Cardiac fibroblast (primary cell): ENCODE data around the gene CTNND2.

Experiments used
- DNase-seq, 2 donors: peaks; one replicate each; pipeline versions ENCODE4 v3.0.0 to v3.0.0-alpha.2; 2010; ENCODE audit warnings: low read depth in 2 of 2
- H3K4me3 ChIP-seq, 2 donors: replicated peaks in 1 of 2; 1 replicate in 1 of 2; 2 replicates in 1 of 2; pipeline ENCODE4 v1.5.1; 2011; ENCODE audit warnings: low read depth in 2 of 2, low read length in 2 of 2, mild to moderate bottlenecking in 2 of 2, moderate library complexity in 1 of 2
- CTCF ChIP-seq: IDR thresholded peaks from one replicate; pipeline ENCODE4 v1.5.1; 2011; ENCODE audit warnings: low read depth, mild to moderate bottlenecking, low read length, inconsistent platforms

Gene CTNND2

GRCh38 chr5:11560915-11561697 lies 343.1 kb downstream of the CTNND2 start:
- no peak for TF ChIP-seq CTCF
- no peak for DNase-seq
- no peak overlapping the region for H3K4me3 ChIP-seq

GRCh38 chr5:11557063-11557462 lies 347.2 kb downstream of the CTNND2 start:
- no peak for DNase-seq
- no peak overlapping the region for H3K4me3 ChIP-seq
- TF ChIP-seq CTCF = no peak

GRCh38 chr5:11555171-11555570 lies 349.1 kb downstream of the CTNND2 start:
- DNase-seq = no peak
- no peak for TF ChIP-seq CTCF
- no peak overlapping the region for H3K4me3 ChIP-seq

- no peak overlapping the region for H3K4me3 ChIP-seq
- no peak for DNase-seq
- no peak for TF ChIP-seq CTCF
Observed at GRCh38 chr5:11547730-11548129, 356.5 kb downstream of the CTNND2 start.

- DNase-seq = no peak
- TF ChIP-seq CTCF = no peak
- H3K4me3 ChIP-seq = no peak overlapping the region
Observed at GRCh38 chr5:11547140-11547539, 357.1 kb downstream of the CTNND2 start.

- no peak for TF ChIP-seq CTCF
- no peak overlapping the region for H3K4me3 ChIP-seq
- DNase-seq = no peak
Observed at GRCh38 chr5:11540112-11540511, 364.1 kb downstream of the CTNND2 start.
